ENCODE data around the gene NKD2. TPM values are rescaled to one million over a fixed set of nuclear protein-coding genes. Genes with fewer than 3 reads are reported as not detected.

NKD2 gene
- total RNA-seq, 5 donors from 2014 or later (not counting 1 experiment from before 2014, with no cell fraction given): 0.18 to 0.23 TPM; not detected in 3

GRCh38 chr5:1009359-1010180 lies 968 bp downstream of the NKD2 start:
- peak in 1 of 35 experiments; percentile 2 for DNase-seq
- ChIA-PET CTCF (interaction anchor here in 1 of 2 donors (0.6 to 1.8 kb wide), 2 partner anchors 24 to 86 kb away, joined by 3 to 4 read pairs; no protein-coding TSS in a partner anchor), POLR2A (no interaction called here)

DNA sequence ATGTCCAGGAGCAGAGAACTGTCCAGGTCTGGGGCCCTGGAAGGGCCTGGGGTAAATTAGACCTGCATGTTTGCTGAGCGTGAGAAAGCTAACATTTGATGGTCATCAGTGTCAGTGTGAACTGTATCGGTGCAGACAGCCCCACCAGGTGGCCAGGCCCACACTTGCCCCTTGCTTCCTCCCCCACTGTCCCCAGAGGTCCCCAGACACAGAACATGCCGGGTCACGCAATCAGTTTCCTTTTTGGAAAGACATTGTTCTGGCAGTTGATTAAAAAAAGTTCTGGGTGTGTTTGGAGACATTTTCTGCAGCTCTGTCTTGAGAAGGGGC lies 1.5 kb downstream of the NKD2 start:
- POLR2A ChIA-PET: no interaction called here
- Histone ChIP-seq H3K9me3 (no peaks in the 10 kb centered on the region), H3K4me1 (ENCODE audit: control insufficient read depth in 1 of 2, extremely low read depth in 1 of 2, insufficient read depth in 2 of 2, low read length in 2 of 2) (peaks cover 3 to 21% of the 10 kb centered on the region in 2 experiments), H3K36me3 (ENCODE audit: control insufficient read depth in 2 of 2, extremely low read depth in 1 of 2, insufficient read depth in 1 of 2, low read length in 1 of 2) (no peaks in the 10 kb centered on the region), H3K27me3 (replicated peaks in 1 of 2; ENCODE audit: control insufficient read depth in 2 of 2, extremely low read depth in 1 of 2, insufficient read depth in 2 of 2, low read length in 1 of 2) (peaks cover 6 to 85% of the 10 kb centered on the region in 2 experiments), H3K27ac (ENCODE audit: low read length) (no peak overlapping the region), H3K4me3 (ENCODE audit: control insufficient read depth in 1 of 2, extremely low read depth in 1 of 2, low read length in 1 of 2) (no peak overlapping the region)
- Mint-ChIP-seq H3K27ac (no peak overlapping the region), H3K27me3 (peaks cover 23 to 53% of the 10 kb centered on the region in 2 donors), H3K4me3 (peak overlapping the region in 2 of 3 donors; percentile 46 to 50), H3K36me3 (no peaks in the 10 kb centered on the region), H3K9me3 (no peaks in the 10 kb centered on the region), H3K4me1 (peaks cover 7 to 24% (median 12%) of the 10 kb centered on the region in 3 donors)
- 90% methylated on average over 4 of the region's 4 CpGs for WGBS (ENCODE audit: insufficient coverage)
- peak in 1 of 35 experiments; percentile 2 for DNase-seq
- ATAC-seq (replicated peaks in 1 of 4): no peak
- CTCF ChIA-PET: interaction anchor here in 1 of 2 donors (1.8 kb wide), 1 partner anchor 86 kb away, joined by 4 read pairs; no protein-coding TSS in a partner anchor

More at GRCh38 chr5:1009359-1010180, 968 bp downstream of the NKD2 start:
- no peak overlapping the region for H3K27ac ChIP-seq (ENCODE audit: low read length)
- no peaks in the 10 kb centered on the region for H3K9me3 ChIP-seq
- H3K4me1 ChIP-seq (ENCODE audit: control insufficient read depth in 1 of 2, extremely low read depth in 1 of 2, insufficient read depth in 2 of 2, low read length in 2 of 2): peaks cover 6 to 25% of the 10 kb centered on the region in 2 experiments
- no peak for ATAC-seq (replicated peaks in 1 of 4)
- WGBS (ENCODE audit: insufficient coverage): 13% methylated on average over 69 of the region's 70 CpGs
- no peaks in the 10 kb centered on the region for H3K36me3 ChIP-seq (ENCODE audit: control insufficient read depth in 2 of 2, extremely low read depth in 1 of 2, insufficient read depth in 1 of 2, low read length in 1 of 2)
- Mint-ChIP-seq H3K27me3 (peaks cover 23 to 53% of the 10 kb centered on the region in 2 donors), H3K4me1 (peaks cover 7 to 24% (median 13%) of the 10 kb centered on the region in 3 donors), H3K4me3 (peak overlapping the region in 2 of 3 donors; percentile 46 to 50), H3K36me3 (no peaks in the 10 kb centered on the region), H3K27ac (no peak overlapping the region), H3K9me3 (no peaks in the 10 kb centered on the region)
- peak overlapping the region in 1 of 2 donors; percentile 40 for H3K4me3 ChIP-seq (ENCODE audit: control insufficient read depth in 1 of 2, extremely low read depth in 1 of 2, low read length in 1 of 2)
- peaks cover 6 to 87% of the 10 kb centered on the region in 2 experiments for H3K27me3 ChIP-seq (replicated peaks in 1 of 2; ENCODE audit: control insufficient read depth in 2 of 2, extremely low read depth in 1 of 2, insufficient read depth in 2 of 2, low read length in 1 of 2)

GRCh38 chr5:1010641-1011046 lies 2.0 kb downstream of the NKD2 start:
- ATAC-seq (replicated peaks in 1 of 4) (no peak), DNase-seq (peak in 1 of 35 experiments; percentile 2)
- Mint-ChIP-seq H3K27me3 (peaks cover 23 to 51% of the 10 kb centered on the region in 2 donors), H3K4me1 (peaks cover 7 to 24% (median 12%) of the 10 kb centered on the region in 3 donors), H3K27ac (no peak overlapping the region), H3K4me3 (peak overlapping the region in 1 of 3 donors; percentile 46), H3K9me3 (no peaks in the 10 kb centered on the region), H3K36me3 (no peaks in the 10 kb centered on the region)
- H3K4me1 ChIP-seq (ENCODE audit: control insufficient read depth in 1 of 2, extremely low read depth in 1 of 2, insufficient read depth in 2 of 2, low read length in 2 of 2): peaks cover 0 to 16% of the 10 kb centered on the region in 2 experiments
- no peaks in the 10 kb centered on the region for H3K36me3 ChIP-seq (ENCODE audit: control insufficient read depth in 2 of 2, extremely low read depth in 1 of 2, insufficient read depth in 1 of 2, low read length in 1 of 2)
- H3K4me3 ChIP-seq (ENCODE audit: control insufficient read depth in 1 of 2, extremely low read depth in 1 of 2, low read length in 1 of 2): no peak overlapping the region
- no peak overlapping the region for H3K27ac ChIP-seq (ENCODE audit: low read length)
- WGBS (ENCODE audit: insufficient coverage): 74% methylated on average over 9 of the region's 13 CpGs
- peaks cover 6 to 85% of the 10 kb centered on the region in 2 experiments for H3K27me3 ChIP-seq (replicated peaks in 1 of 2; ENCODE audit: control insufficient read depth in 2 of 2, extremely low read depth in 1 of 2, insufficient read depth in 2 of 2, low read length in 1 of 2)
- ChIA-PET CTCF (interaction anchor here in 1 of 2 donors (1.8 kb wide), 1 partner anchor 87 kb away, joined by 4 read pairs; no protein-coding TSS in a partner anchor), POLR2A (no interaction called here)
- H3K9me3 ChIP-seq: no peaks in the 10 kb centered on the region

- no peak overlapping the region for H3K4me3 ChIP-seq (ENCODE audit: control insufficient read depth in 1 of 2, extremely low read depth in 1 of 2, low read length in 1 of 2)
- Mint-ChIP-seq H3K36me3 (no peaks in the 10 kb centered on the region), H3K4me1 (peaks cover 7 to 20% (median 9%) of the 10 kb centered on the region in 3 donors), H3K27ac (no peak overlapping the region), H3K27me3 (peaks cover 19 to 45% of the 10 kb centered on the region in 2 donors), H3K4me3 (no peak overlapping the region), H3K9me3 (no peaks in the 10 kb centered on the region)
- CTCF ChIA-PET: no interaction called here
- peaks cover 0 to 10% of the 10 kb centered on the region in 2 experiments for H3K4me1 ChIP-seq (ENCODE audit: control insufficient read depth in 1 of 2, extremely low read depth in 1 of 2, insufficient read depth in 2 of 2, low read length in 2 of 2)
- DNase-seq (peak in 27 of 35 experiments; percentile 8 to 61 (median 38)), ATAC-seq (replicated peaks in 1 of 4) (peak in 1 of 4 experiments; percentile 65)
- POLR2A ChIA-PET: no interaction called here
- peaks cover 6 to 81% of the 10 kb centered on the region in 2 experiments for H3K27me3 ChIP-seq (replicated peaks in 1 of 2; ENCODE audit: control insufficient read depth in 2 of 2, extremely low read depth in 1 of 2, insufficient read depth in 2 of 2, low read length in 1 of 2)
- no peak overlapping the region for H3K27ac ChIP-seq (ENCODE audit: low read length)
- WGBS (ENCODE audit: insufficient coverage): 62% methylated on average over 11 of the region's 11 CpGs
- H3K36me3 ChIP-seq (ENCODE audit: control insufficient read depth in 2 of 2, extremely low read depth in 1 of 2, insufficient read depth in 1 of 2, low read length in 1 of 2): no peaks in the 10 kb centered on the region
- no peaks in the 10 kb centered on the region for H3K9me3 ChIP-seq
Observed at GRCh38 chr5:1011226-1011631, 2.6 kb downstream of the NKD2 start.

- WGBS (ENCODE audit: insufficient coverage): 89% methylated on average over 14 of the region's 19 CpGs
- peaks cover 0 to 10% of the 10 kb centered on the region in 2 experiments for H3K4me1 ChIP-seq (ENCODE audit: control insufficient read depth in 1 of 2, extremely low read depth in 1 of 2, insufficient read depth in 2 of 2, low read length in 2 of 2)
- ChIA-PET CTCF (no interaction called here), POLR2A (no interaction called here)
- no peaks in the 10 kb centered on the region for H3K36me3 ChIP-seq (ENCODE audit: control insufficient read depth in 2 of 2, extremely low read depth in 1 of 2, insufficient read depth in 1 of 2, low read length in 1 of 2)
- H3K27me3 ChIP-seq (replicated peaks in 1 of 2; ENCODE audit: control insufficient read depth in 2 of 2, extremely low read depth in 1 of 2, insufficient read depth in 2 of 2, low read length in 1 of 2): peaks cover 6 to 75% of the 10 kb centered on the region in 2 experiments
- no peak overlapping the region for H3K4me3 ChIP-seq (ENCODE audit: control insufficient read depth in 1 of 2, extremely low read depth in 1 of 2, low read length in 1 of 2)
- ATAC-seq (replicated peaks in 1 of 4): no peak
- no peaks in the 10 kb centered on the region for H3K36me3 Mint-ChIP-seq
- H3K9me3 ChIP-seq: no peaks in the 10 kb centered on the region
- no peaks in the 10 kb centered on the region for H3K9me3 Mint-ChIP-seq
- H3K4me3 Mint-ChIP-seq: no peak overlapping the region
- H3K4me1 Mint-ChIP-seq: peaks cover 7 to 19% (median 9%) of the 10 kb centered on the region in 3 donors
- peak in 1 of 35 experiments; percentile 2 for DNase-seq
- no peak overlapping the region for H3K27ac ChIP-seq (ENCODE audit: low read length)
- peaks cover 19 to 39% of the 10 kb centered on the region in 2 donors for H3K27me3 Mint-ChIP-seq
- no peak overlapping the region for H3K27ac Mint-ChIP-seq
Observed at GRCh38 chr5:1011741-1012312, 3.2 kb downstream of the NKD2 start.

GRCh38 chr5:1012313-1012841 lies 3.8 kb downstream of the NKD2 start:
- peaks cover 7 to 16% (median 9%) of the 10 kb centered on the region in 3 donors for H3K4me1 Mint-ChIP-seq
- CTCF ChIA-PET: no interaction called here
- H3K9me3 Mint-ChIP-seq: no peaks in the 10 kb centered on the region
- peaks cover 6 to 69% of the 10 kb centered on the region in 2 experiments for H3K27me3 ChIP-seq (replicated peaks in 1 of 2; ENCODE audit: control insufficient read depth in 2 of 2, extremely low read depth in 1 of 2, insufficient read depth in 2 of 2, low read length in 1 of 2)
- no peak overlapping the region for H3K27ac ChIP-seq (ENCODE audit: low read length)
- ATAC-seq (replicated peaks in 1 of 4) (no peak), DNase-seq (no peak)
- H3K36me3 Mint-ChIP-seq: no peaks in the 10 kb centered on the region
- no peak overlapping the region for H3K4me3 Mint-ChIP-seq
- H3K9me3 ChIP-seq: no peaks in the 10 kb centered on the region
- no peak overlapping the region for H3K4me3 ChIP-seq (ENCODE audit: control insufficient read depth in 1 of 2, extremely low read depth in 1 of 2, low read length in 1 of 2)
- H3K27me3 Mint-ChIP-seq: peaks cover 15 to 33% of the 10 kb centered on the region in 2 donors
- peaks cover 0 to 10% of the 10 kb centered on the region in 2 experiments for H3K4me1 ChIP-seq (ENCODE audit: control insufficient read depth in 1 of 2, extremely low read depth in 1 of 2, insufficient read depth in 2 of 2, low read length in 2 of 2)
- WGBS (ENCODE audit: insufficient coverage): 81% methylated on average over 9 of the region's 12 CpGs
- H3K36me3 ChIP-seq (ENCODE audit: control insufficient read depth in 2 of 2, extremely low read depth in 1 of 2, insufficient read depth in 1 of 2, low read length in 1 of 2): no peaks in the 10 kb centered on the region
- POLR2A ChIA-PET: no interaction called here
- H3K27ac Mint-ChIP-seq: no peak overlapping the region

Data from T-cell (primary cell).